Ishikawa (cell line): ENCODE results near the gene COL27A1.

ENCODE experiments used
- CREB1 ChIP-seq: IDR thresholded peaks from 2 replicates; pipeline ENCODE4 v1.6.1; 2012; ENCODE audit warnings: low read depth
- EGR1 ChIP-seq: IDR thresholded peaks from 2 replicates; pipeline ENCODE4 v1.6.1; 2012
- EP300 ChIP-seq: IDR thresholded peaks from 2 replicates; pipeline ENCODE4 v1.6.1; 2012; ENCODE audit warnings: borderline replicate concordance
- MAX ChIP-seq: IDR thresholded peaks from 2 replicates; pipeline ENCODE4 v1.6.1; 2012
- NFIC ChIP-seq: IDR thresholded peaks from 2 replicates; pipeline ENCODE4 v1.6.1; 2012
- RAD21 ChIP-seq: IDR thresholded peaks from 2 replicates; pipeline ENCODE4 v1.6.1; 2012; ENCODE audit warnings: low read depth
- REST ChIP-seq: IDR thresholded peaks from 2 replicates; pipeline ENCODE4 v1.6.1; 2012; ENCODE audit warnings: low read depth, mild to moderate bottlenecking
- TAF1 ChIP-seq: IDR thresholded peaks from 2 replicates; pipeline ENCODE4 v1.6.1; 2012; ENCODE audit warnings: low read depth, mild to moderate bottlenecking
- TEAD4 ChIP-seq: IDR thresholded peaks from 2 replicates; pipeline ENCODE4 v1.6.1; 2012
- USF1 ChIP-seq: IDR thresholded peaks from 2 replicates; pipeline ENCODE4 v1.6.1; 2012
- YY1 ChIP-seq: IDR thresholded peaks from 2 replicates; pipeline ENCODE4 v1.6.1; 2012; ENCODE audit warnings: low read depth
- ZBTB7A ChIP-seq: IDR thresholded peaks from 2 replicates; pipeline ENCODE4 v1.6.1; 2012; ENCODE audit warnings: low read depth

GRCh38 chr9:114143234-114143633 is 12.1 kb upstream of the COL27A1 start:
- TF ChIP-seq YY1 (no peak), TEAD4 (no peak), RAD21 (no peak), EP300 (no peak), ZBTB7A (no peak), TAF1 (no peak), REST (no peak), NFIC (no peak), MAX (no peak), USF1 (no peak), CREB1 (no peak), EGR1 (no peak)
